Keratinocyte (primary cell): ENCODE measurements around the gene TYW1.
"Not testable (repeated sequence)": the region's sequence is repeated elsewhere in the genome, so short reads cannot be mapped to it uniquely, and the experiment has no call there.

Source experiments
- CTCF ChIP-seq, 3 experiments: IDR thresholded peaks in 1 of 3; conservative IDR thresholded peaks in 1 of 3; optimal IDR thresholded peaks in 1 of 3; 2 replicates in 2 of 3; 3 replicates in 1 of 3; pipeline versions ENCODE3 to v1.5.1; 2011; ENCODE audit warnings: low read length in 3 of 3, mild to moderate bottlenecking in 3 of 3, moderate library complexity in 2 of 3, control low read depth in 1 of 3, inconsistent platforms in 1 of 3; ENCODE audit not compliant: insufficient read depth in 2 of 3; ENCODE audit errors: extremely low read depth in 1 of 3
- EZH2 ChIP-seq: IDR thresholded peaks from one replicate; pipeline ENCODE4 v1.6.1; 2012; ENCODE audit warnings: inconsistent platforms, mild to moderate bottlenecking, low read length, moderate library complexity

- TF ChIP-seq CTCF (optimal IDR thresholded peaks at IDR 0.05 in 1 of 3, IDR thresholded peaks at IDR 0.05 in 1 of 3, conservative IDR thresholded peaks at IDR 0.05 in 1 of 3; ENCODE audit: extremely low read depth in 1 of 3, insufficient read depth in 2 of 3, low read length in 3 of 3); EZH2: not testable (repeated sequence)
Observed at GRCh38 chr7:67223551-67223950, 226.9 kb downstream of the TYW1 start.
